Diencephalon (tissue), 1 donor: ENCODE results near the gene PLXNC1. TPM values are rescaled to one million over a fixed set of nuclear protein-coding genes. Genes with fewer than 3 reads are reported as not detected.

Source experiments
- total RNA-seq: library from RNA; depleted of rRNA; stranded (reverse); fragments of >200 nt; gene quantifications from one replicate; pipeline ENCODE4 v1.2.3, GENCODE V29; 2014

Gene PLXNC1
- total RNA-seq = 111 TPM

GRCh38 chr12:94147991-94148738 is at the start of gene PLXNC1:
Gene PLXNC1 (plus strand): TSS chr12:94148577. CDS start chr12:94148972, 395 bp downstream.

